HEK293 (cell line): ENCODE results near the gene SF3B5.

ENCODE experiments used
- HOXA7 ChIP-seq: sonication (generic); formaldehyde crosslinking; IDR thresholded peaks from 2 replicates; pipeline ENCODE4 v1.8.1; 2022; ENCODE audit warnings: missing genetic modification reagents, borderline replicate concordance
- SETDB1 ChIP-seq: IDR thresholded peaks from one replicate; pipeline ENCODE4 v1.6.1; 2017; ENCODE audit warnings: mild to moderate bottlenecking, low read length, moderate library complexity, mixed read lengths; ENCODE audit not compliant: insufficient read length
- ZBTB21 ChIP-seq: fragments of 450-650 bp; formaldehyde crosslinking; IDR thresholded peaks from 2 replicates; pipeline ENCODE4 v1.5.1; 2017; ENCODE audit warnings: missing biosample characterization, missing genetic modification characterization
- ZBTB7A ChIP-seq: fragments of 450-650 bp; formaldehyde crosslinking; IDR thresholded peaks from 2 replicates; pipeline ENCODE4 v1.5.1; 2016; ENCODE audit warnings: low read depth, missing biosample characterization, missing genetic modification characterization
- ZNF24 ChIP-seq: fragments of 450-650 bp; formaldehyde crosslinking; IDR thresholded peaks from 2 replicates; pipeline ENCODE4 v1.5.1; 2016; ENCODE audit warnings: missing biosample characterization, missing genetic modification characterization
- ZNF510 ChIP-seq: fragments of 450-650 bp; formaldehyde crosslinking; IDR thresholded peaks from 2 replicates; pipeline ENCODE4 v1.5.1; 2018; ENCODE audit warnings: mild to moderate bottlenecking, missing genetic modification characterization, missing biosample characterization; ENCODE audit not compliant: insufficient replicate concordance
- ZNF513 ChIP-seq: fragments of 450-650 bp; IDR thresholded peaks from 2 replicates; pipeline ENCODE4 v1.5.1; 2018; ENCODE audit warnings: missing biosample characterization, missing genetic modification characterization
- ZNF664 ChIP-seq: fragments of 450-650 bp; formaldehyde crosslinking; IDR thresholded peaks from 2 replicates; pipeline ENCODE4 v1.5.1; 2016; ENCODE audit warnings: missing biosample characterization, missing genetic modification characterization
- ZNF701 ChIP-seq: fragments of 450-650 bp; formaldehyde crosslinking; IDR thresholded peaks from 2 replicates; pipeline ENCODE4 v1.5.1; 2016; ENCODE audit warnings: missing biosample characterization, missing genetic modification characterization
- TF ChIP-seq, protein P1 (sequence below): fragments of 450-650 bp; formaldehyde crosslinking; IDR thresholded peaks from 2 replicates; pipeline ENCODE4 v1.5.1; 2016; ENCODE audit warnings: missing biosample characterization, missing genetic modification characterization
- TF ChIP-seq, protein P2 (sequence below): fragments of 450-650 bp; formaldehyde crosslinking; IDR thresholded peaks from 2 replicates; pipeline ENCODE4 v1.5.1; 2017; ENCODE audit warnings: missing biosample characterization, missing genetic modification characterization
- TF ChIP-seq, protein P3 (sequence below): fragments of 450-650 bp; formaldehyde crosslinking; IDR thresholded peaks from 2 replicates; pipeline ENCODE4 v1.5.1; 2016; ENCODE audit warnings: missing biosample characterization, missing genetic modification characterization, low read depth

DNA sequence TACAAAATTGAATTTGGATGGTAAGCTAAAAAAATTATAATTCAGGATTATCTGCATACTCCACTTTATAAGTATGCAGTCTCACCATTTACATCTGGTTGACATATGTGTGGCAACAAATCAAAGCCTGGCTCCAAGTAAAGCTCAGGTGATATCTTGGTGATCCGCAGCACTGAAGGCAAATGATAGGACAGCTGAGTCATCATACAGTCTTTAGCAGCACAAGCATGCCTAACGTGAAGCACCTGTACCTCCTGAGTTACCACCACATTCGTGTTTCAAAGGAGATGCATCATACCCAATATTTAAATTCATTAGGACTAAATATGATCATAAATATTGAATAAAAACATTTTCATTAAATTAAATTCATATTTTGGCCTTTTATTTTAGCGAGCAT is 43.2 kb upstream of the SF3B5 start:
- TF ChIP-seq HOXA7 (CRISPR knock-in tag) (no peak), ZNF664 (tag by site-specific recombination) (no peak), ZBTB7A (no peak), SETDB1 (no peak), ZNF24 (tag by site-specific recombination) (no peak), ZNF510 (no peak), ZNF701 (tag by site-specific recombination) (no peak), ZNF513 (no peak), ZBTB21 (no peak)
- TF ChIP-seq, protein P1, sequence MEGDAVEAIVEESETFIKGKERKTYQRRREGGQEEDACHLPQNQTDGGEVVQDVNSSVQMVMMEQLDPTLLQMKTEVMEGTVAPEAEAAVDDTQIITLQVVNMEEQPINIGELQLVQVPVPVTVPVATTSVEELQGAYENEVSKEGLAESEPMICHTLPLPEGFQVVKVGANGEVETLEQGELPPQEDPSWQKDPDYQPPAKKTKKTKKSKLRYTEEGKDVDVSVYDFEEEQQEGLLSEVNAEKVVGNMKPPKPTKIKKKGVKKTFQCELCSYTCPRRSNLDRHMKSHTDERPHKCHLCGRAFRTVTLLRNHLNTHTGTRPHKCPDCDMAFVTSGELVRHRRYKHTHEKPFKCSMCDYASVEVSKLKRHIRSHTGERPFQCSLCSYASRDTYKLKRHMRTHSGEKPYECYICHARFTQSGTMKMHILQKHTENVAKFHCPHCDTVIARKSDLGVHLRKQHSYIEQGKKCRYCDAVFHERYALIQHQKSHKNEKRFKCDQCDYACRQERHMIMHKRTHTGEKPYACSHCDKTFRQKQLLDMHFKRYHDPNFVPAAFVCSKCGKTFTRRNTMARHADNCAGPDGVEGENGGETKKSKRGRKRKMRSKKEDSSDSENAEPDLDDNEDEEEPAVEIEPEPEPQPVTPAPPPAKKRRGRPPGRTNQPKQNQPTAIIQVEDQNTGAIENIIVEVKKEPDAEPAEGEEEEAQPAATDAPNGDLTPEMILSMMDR (tag by site-specific recombination): no peak
- TF ChIP-seq, protein P2, sequence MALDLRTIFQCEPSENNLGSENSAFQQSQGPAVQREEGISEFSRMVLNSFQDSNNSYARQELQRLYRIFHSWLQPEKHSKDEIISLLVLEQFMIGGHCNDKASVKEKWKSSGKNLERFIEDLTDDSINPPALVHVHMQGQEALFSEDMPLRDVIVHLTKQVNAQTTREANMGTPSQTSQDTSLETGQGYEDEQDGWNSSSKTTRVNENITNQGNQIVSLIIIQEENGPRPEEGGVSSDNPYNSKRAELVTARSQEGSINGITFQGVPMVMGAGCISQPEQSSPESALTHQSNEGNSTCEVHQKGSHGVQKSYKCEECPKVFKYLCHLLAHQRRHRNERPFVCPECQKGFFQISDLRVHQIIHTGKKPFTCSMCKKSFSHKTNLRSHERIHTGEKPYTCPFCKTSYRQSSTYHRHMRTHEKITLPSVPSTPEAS (tag by site-specific recombination): no peak
- TF ChIP-seq, protein P3, sequence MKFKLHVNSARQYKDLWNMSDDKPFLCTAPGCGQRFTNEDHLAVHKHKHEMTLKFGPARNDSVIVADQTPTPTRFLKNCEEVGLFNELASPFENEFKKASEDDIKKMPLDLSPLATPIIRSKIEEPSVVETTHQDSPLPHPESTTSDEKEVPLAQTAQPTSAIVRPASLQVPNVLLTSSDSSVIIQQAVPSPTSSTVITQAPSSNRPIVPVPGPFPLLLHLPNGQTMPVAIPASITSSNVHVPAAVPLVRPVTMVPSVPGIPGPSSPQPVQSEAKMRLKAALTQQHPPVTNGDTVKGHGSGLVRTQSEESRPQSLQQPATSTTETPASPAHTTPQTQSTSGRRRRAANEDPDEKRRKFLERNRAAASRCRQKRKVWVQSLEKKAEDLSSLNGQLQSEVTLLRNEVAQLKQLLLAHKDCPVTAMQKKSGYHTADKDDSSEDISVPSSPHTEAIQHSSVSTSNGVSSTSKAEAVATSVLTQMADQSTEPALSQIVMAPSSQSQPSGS (tag by site-specific recombination): no peak
